SK-N-SH (cell line): ENCODE data around the gene F11R.

Source experiments
- EP300 ChIP-seq, 2 experiments: IDR thresholded peaks; 2 replicates each; pipeline versions ENCODE4 v1.4.0 to v1.6.1; 2012; ENCODE audit warnings: borderline replicate concordance in 1 of 2, low read depth in 1 of 2, low read length in 1 of 2
- EZH2phosphoT487 ChIP-seq: fragments of 200-600 bp; sonication (generic); IDR thresholded peaks from 2 replicates; pipeline ENCODE4 v1.6.1; 2017; ENCODE audit warnings: low read depth, mixed run types, mild to moderate bottlenecking, antibody characterized with exemption, moderate library complexity, borderline replicate concordance
- FOXM1 ChIP-seq: IDR thresholded peaks from 2 replicates; pipeline ENCODE4 v1.4.0; 2012; ENCODE audit warnings: low read depth, mild to moderate bottlenecking
- MXI1 ChIP-seq: IDR thresholded peaks from 2 replicates; pipeline ENCODE4 v1.6.1; 2012; ENCODE audit warnings: mild to moderate bottlenecking, low read depth, low read length, improper control_type of control experiment
- NFIC ChIP-seq: IDR thresholded peaks from 2 replicates; pipeline ENCODE4 v1.4.0; 2012; ENCODE audit warnings: borderline replicate concordance
- POLR2AphosphoS5 ChIP-seq: IDR thresholded peaks from 2 replicates; pipeline ENCODE4 v1.6.1; 2012; ENCODE audit warnings: low read depth, low read length
- RAD21 ChIP-seq: IDR thresholded peaks from 2 replicates; pipeline ENCODE4 v1.6.1; 2012; ENCODE audit warnings: mild to moderate bottlenecking, low read length
- RCOR1 ChIP-seq: fragments of 150-350 bp; IDR thresholded peaks from 2 replicates; pipeline ENCODE4 v1.6.1; 2017; ENCODE audit warnings: antibody characterized with exemption, low read length
- RXRA ChIP-seq: IDR thresholded peaks from 2 replicates; pipeline ENCODE4 v1.4.0; 2012; ENCODE audit warnings: low read depth, mild to moderate bottlenecking, borderline replicate concordance
- TAF1 ChIP-seq: IDR thresholded peaks from 2 replicates; pipeline ENCODE4 v1.6.1; 2012; ENCODE audit warnings: low read depth, mild to moderate bottlenecking, low read length, moderate library complexity, borderline replicate concordance
- TF ChIP-seq, protein P1 (sequence below): fragments of 200-600 bp; sonication (generic); IDR thresholded peaks from 2 replicates; pipeline ENCODE4 v1.6.1; 2017; ENCODE audit warnings: antibody characterized with exemption, mild to moderate bottlenecking, moderate library complexity
- TF ChIP-seq, protein P2 (sequence below): IDR thresholded peaks from 2 replicates; pipeline ENCODE4 v1.6.1; 2012; ENCODE audit warnings: mild to moderate bottlenecking, low read depth, low read length, moderate library complexity
- TF ChIP-seq, protein P3 (sequence below): IDR thresholded peaks from 2 replicates; pipeline ENCODE4; 2012
- TF ChIP-seq, protein P4 (sequence below): IDR thresholded peaks from 2 replicates; pipeline ENCODE4 v1.4.0; 2012; ENCODE audit warnings: low read depth

DNA sequence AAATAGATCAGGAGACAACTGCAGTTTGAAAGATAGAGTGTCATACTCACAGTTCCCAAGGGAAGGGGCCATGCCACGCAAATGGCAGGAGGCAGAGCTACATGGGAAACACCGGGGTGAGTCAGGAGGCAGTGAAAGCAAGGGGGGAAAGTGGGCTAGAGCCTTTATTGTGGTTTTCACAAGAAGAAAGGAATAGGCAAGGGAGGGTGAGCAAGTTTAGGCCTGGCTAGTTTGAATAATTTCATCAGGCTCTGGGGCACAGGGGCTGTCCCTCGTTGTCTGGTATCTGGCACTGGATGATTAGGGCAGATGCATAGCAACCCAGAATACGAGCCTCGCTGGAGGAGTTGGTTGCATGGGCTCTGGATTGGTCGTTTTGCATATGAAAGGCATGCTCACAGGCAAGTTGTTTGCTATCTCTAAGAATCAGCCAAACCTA, 49.3 kb downstream of the F11R start:
- TF ChIP-seq, protein P1, sequence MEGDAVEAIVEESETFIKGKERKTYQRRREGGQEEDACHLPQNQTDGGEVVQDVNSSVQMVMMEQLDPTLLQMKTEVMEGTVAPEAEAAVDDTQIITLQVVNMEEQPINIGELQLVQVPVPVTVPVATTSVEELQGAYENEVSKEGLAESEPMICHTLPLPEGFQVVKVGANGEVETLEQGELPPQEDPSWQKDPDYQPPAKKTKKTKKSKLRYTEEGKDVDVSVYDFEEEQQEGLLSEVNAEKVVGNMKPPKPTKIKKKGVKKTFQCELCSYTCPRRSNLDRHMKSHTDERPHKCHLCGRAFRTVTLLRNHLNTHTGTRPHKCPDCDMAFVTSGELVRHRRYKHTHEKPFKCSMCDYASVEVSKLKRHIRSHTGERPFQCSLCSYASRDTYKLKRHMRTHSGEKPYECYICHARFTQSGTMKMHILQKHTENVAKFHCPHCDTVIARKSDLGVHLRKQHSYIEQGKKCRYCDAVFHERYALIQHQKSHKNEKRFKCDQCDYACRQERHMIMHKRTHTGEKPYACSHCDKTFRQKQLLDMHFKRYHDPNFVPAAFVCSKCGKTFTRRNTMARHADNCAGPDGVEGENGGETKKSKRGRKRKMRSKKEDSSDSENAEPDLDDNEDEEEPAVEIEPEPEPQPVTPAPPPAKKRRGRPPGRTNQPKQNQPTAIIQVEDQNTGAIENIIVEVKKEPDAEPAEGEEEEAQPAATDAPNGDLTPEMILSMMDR, result no peak
- TF ChIP-seq RAD21, result no peak
- no peak for TF ChIP-seq EP300 (IDR thresholded peaks at IDR 0.05; ENCODE audit: borderline replicate concordance in 1 of 2, low read depth in 1 of 2, low read length in 1 of 2)
- TF ChIP-seq EZH2phosphoT487, result no peak
- TF ChIP-seq, protein P2, sequence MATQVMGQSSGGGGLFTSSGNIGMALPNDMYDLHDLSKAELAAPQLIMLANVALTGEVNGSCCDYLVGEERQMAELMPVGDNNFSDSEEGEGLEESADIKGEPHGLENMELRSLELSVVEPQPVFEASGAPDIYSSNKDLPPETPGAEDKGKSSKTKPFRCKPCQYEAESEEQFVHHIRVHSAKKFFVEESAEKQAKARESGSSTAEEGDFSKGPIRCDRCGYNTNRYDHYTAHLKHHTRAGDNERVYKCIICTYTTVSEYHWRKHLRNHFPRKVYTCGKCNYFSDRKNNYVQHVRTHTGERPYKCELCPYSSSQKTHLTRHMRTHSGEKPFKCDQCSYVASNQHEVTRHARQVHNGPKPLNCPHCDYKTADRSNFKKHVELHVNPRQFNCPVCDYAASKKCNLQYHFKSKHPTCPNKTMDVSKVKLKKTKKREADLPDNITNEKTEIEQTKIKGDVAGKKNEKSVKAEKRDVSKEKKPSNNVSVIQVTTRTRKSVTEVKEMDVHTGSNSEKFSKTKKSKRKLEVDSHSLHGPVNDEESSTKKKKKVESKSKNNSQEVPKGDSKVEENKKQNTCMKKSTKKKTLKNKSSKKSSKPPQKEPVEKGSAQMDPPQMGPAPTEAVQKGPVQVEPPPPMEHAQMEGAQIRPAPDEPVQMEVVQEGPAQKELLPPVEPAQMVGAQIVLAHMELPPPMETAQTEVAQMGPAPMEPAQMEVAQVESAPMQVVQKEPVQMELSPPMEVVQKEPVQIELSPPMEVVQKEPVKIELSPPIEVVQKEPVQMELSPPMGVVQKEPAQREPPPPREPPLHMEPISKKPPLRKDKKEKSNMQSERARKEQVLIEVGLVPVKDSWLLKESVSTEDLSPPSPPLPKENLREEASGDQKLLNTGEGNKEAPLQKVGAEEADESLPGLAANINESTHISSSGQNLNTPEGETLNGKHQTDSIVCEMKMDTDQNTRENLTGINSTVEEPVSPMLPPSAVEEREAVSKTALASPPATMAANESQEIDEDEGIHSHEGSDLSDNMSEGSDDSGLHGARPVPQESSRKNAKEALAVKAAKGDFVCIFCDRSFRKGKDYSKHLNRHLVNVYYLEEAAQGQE, result no peak
- TF ChIP-seq TAF1, result no peak
- no peak for TF ChIP-seq POLR2AphosphoS5
- TF ChIP-seq RXRA, result no peak
- TF ChIP-seq RCOR1, result no peak
- TF ChIP-seq MXI1, result no peak
- TF ChIP-seq, protein P3, sequence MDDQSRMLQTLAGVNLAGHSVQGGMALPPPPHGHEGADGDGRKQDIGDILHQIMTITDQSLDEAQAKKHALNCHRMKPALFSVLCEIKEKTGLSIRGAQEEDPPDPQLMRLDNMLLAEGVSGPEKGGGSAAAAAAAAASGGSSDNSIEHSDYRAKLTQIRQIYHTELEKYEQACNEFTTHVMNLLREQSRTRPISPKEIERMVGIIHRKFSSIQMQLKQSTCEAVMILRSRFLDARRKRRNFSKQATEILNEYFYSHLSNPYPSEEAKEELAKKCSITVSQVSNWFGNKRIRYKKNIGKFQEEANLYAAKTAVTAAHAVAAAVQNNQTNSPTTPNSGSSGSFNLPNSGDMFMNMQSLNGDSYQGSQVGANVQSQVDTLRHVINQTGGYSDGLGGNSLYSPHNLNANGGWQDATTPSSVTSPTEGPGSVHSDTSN, result no peak
- TF ChIP-seq NFIC, result no peak
- TF ChIP-seq FOXM1, result no peak
- TF ChIP-seq, protein P4, sequence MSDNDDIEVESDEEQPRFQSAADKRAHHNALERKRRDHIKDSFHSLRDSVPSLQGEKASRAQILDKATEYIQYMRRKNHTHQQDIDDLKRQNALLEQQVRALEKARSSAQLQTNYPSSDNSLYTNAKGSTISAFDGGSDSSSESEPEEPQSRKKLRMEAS, result no peak
